Gastrocnemius medialis (tissue), 4 donors: ENCODE measurements around the gene LMO1. TPM values are rescaled to one million over a fixed set of nuclear protein-coding genes. Genes with fewer than 3 reads are reported as not detected.

Experiments used
- ATAC-seq, 2 donors: fragments of 150-250 bp; one replicate each; pipeline ENCODE4 v1.9.1; 2016
- DNase-seq, 2 donors: peaks; one replicate each; pipeline ENCODE4 v3.0.0-alpha.2; 2019
- H3K27ac ChIP-seq, 4 donors: fragments of 200-600 bp; sonication (generic); 1 replicate in 1 of 4; 2 replicates in 3 of 4; pipeline ENCODE4 v1.5.1; 2016 to 2018; ENCODE audit warnings: mild to moderate bottlenecking in 2 of 4, moderate library complexity in 1 of 4
- H3K27me3 ChIP-seq, 3 donors: fragments of 200-600 bp; sonication (generic) in 2 of 3; 1 replicate in 1 of 3; 2 replicates in 2 of 3; pipeline versions ENCODE4 v1.5.1 to v1.6.0; 2016 to 2019; ENCODE audit warnings: mild to moderate bottlenecking in 1 of 3, moderate library complexity in 1 of 3
- H3K36me3 ChIP-seq, 2 donors: fragments of 200-600 bp; sonication (generic) in 1 of 2; one replicate each; pipeline ENCODE4 v1.5.1; 2017 to 2018
- H3K4me1 ChIP-seq, 2 donors: fragments of 200-600 bp; sonication (generic) in 1 of 2; one replicate each; pipeline ENCODE4 v1.5.1; 2016 to 2017; ENCODE audit warnings: mild to moderate bottlenecking in 2 of 2
- H3K4me3 ChIP-seq, 4 donors: fragments of 200-600 bp; sonication (generic) in 3 of 4; 1 replicate in 1 of 4; 2 replicates in 3 of 4; pipeline ENCODE4 v1.5.1; 2016 to 2019; ENCODE audit warnings: mild to moderate bottlenecking in 2 of 4
- H3K9me3 ChIP-seq, 3 donors: fragments of 200-600 bp; sonication (generic) in 2 of 3; 1 replicate in 1 of 3; 2 replicates in 2 of 3; pipeline ENCODE4 v1.5.1; 2016 to 2019
- CTCF ChIP-seq, 5 experiments: fragments of 450-650 bp in 3 of 5; fragments of 200-600 bp in 2 of 5; sonication (generic) in 2 of 5; IDR thresholded peaks in 4 of 5; conservative IDR thresholded peaks in 1 of 5; 1 replicate in 4 of 5; 2 replicates in 1 of 5; pipeline ENCODE4 v1.5.1; 2016 to 2019; ENCODE audit warnings: antibody characterized with exemption in 5 of 5, mild to moderate bottlenecking in 3 of 5, moderate library complexity in 3 of 5
- POLR2A ChIP-seq, 2 donors: fragments of 450-650 bp; IDR thresholded peaks; one replicate each; pipeline ENCODE4 v1.6.1; 2017; ENCODE audit warnings: antibody characterized with exemption in 2 of 2, mild to moderate bottlenecking in 2 of 2, moderate library complexity in 2 of 2
- in situ Hi-C, 4 donors: fragments of 200-750 bp; cut with MboI; loops; one replicate each; pipeline versions ENCODE4 v1.15.0 to v1.8.0; 2017; ENCODE audit warnings: low sequenced_read_pairs in 4 of 4
- intact Hi-C: fragments of 100-400 bp; cut with DNase I; formaldehyde crosslinking; loops from one replicate; pipeline ENCODE4 v1.15.1; 2023; ENCODE audit warnings: low total_unique reads
- total RNA-seq, 4 donors: library from RNA; depleted of rRNA; stranded (reverse); fragments of >200 nt; gene quantifications; one replicate each; pipeline versions ENCODE4 v1.1.0 to v1.2.3, GENCODE V29; 2016

The LMO1 gene
- total RNA-seq, 4 donors from 2014 or later = 2.2 to 7.0 (median 2.5) TPM

GRCh38 chr11:8298801-8299786 lies 35.4 kb upstream of the LMO1 start:
- H3K9me3 ChIP-seq = no peaks in the 10 kb centered on the region
- intact Hi-C loops (no loop called here), in situ Hi-C loops (no loop called here)
- H3K4me3 ChIP-seq = no peak overlapping the region
- DNase-seq (no peak), ATAC-seq (no peak)
- H3K27me3 ChIP-seq = no peaks in the 10 kb centered on the region
- H3K4me1 ChIP-seq = no peaks in the 10 kb centered on the region
- no peak overlapping the region for H3K27ac ChIP-seq
- no peaks in the 10 kb centered on the region for H3K36me3 ChIP-seq
- TF ChIP-seq CTCF (IDR thresholded peaks at IDR 0.05 in 4 of 5, conservative IDR thresholded peaks at IDR 0.05 in 1 of 5) (no peak), POLR2A (IDR thresholded peaks at IDR 0.05) (no peak)

- no peak for DNase-seq
- no peaks in the 10 kb centered on the region for H3K9me3 ChIP-seq
Observed at GRCh38 chr11:8297781-8298440, 34.2 kb upstream of the LMO1 start.

GRCh38 chr11:8296872-8297271 lies 33.2 kb upstream of the LMO1 start:
- no peaks in the 10 kb centered on the region for H3K27me3 ChIP-seq
- no peak for ATAC-seq
- no peak for DNase-seq
- H3K4me1 ChIP-seq = no peaks in the 10 kb centered on the region
- in situ Hi-C loops (no loop called here), intact Hi-C loops (no loop called here)
- no peak overlapping the region for H3K27ac ChIP-seq
- H3K4me3 ChIP-seq = no peak overlapping the region
- no peaks in the 10 kb centered on the region for H3K36me3 ChIP-seq
- no peaks in the 10 kb centered on the region for H3K9me3 ChIP-seq
- TF ChIP-seq CTCF (IDR thresholded peaks at IDR 0.05 in 4 of 5, conservative IDR thresholded peaks at IDR 0.05 in 1 of 5) (no peak), POLR2A (IDR thresholded peaks at IDR 0.05) (no peak)

More at GRCh38 chr11:8297781-8298440, 34.2 kb upstream of the LMO1 start:
- Histone ChIP-seq H3K27me3 (no peaks in the 10 kb centered on the region), H3K27ac (no peak overlapping the region), H3K36me3 (no peaks in the 10 kb centered on the region), H3K4me3 (no peak overlapping the region), H3K4me1 (no peaks in the 10 kb centered on the region)
- no peak for ATAC-seq
- in situ Hi-C loops = no loop called here
- intact Hi-C loops = no loop called here
- TF ChIP-seq CTCF (IDR thresholded peaks at IDR 0.05 in 4 of 5, conservative IDR thresholded peaks at IDR 0.05 in 1 of 5) (no peak), POLR2A (IDR thresholded peaks at IDR 0.05) (no peak)

GRCh38 chr11:8296038-8296649 lies 32.5 kb upstream of the LMO1 start:
- H3K4me1 ChIP-seq = no peaks in the 10 kb centered on the region
- DNase-seq (no peak), ATAC-seq (no peak)
- H3K4me3 ChIP-seq = no peak overlapping the region
- in situ Hi-C loops (no loop called here), intact Hi-C loops (no loop called here)
- no peaks in the 10 kb centered on the region for H3K9me3 ChIP-seq
- no peaks in the 10 kb centered on the region for H3K27me3 ChIP-seq
- no peaks in the 10 kb centered on the region for H3K36me3 ChIP-seq
- no peak overlapping the region for H3K27ac ChIP-seq
- no peak for TF ChIP-seq POLR2A (IDR thresholded peaks at IDR 0.05)
- TF ChIP-seq CTCF (IDR thresholded peaks at IDR 0.05 in 4 of 5, conservative IDR thresholded peaks at IDR 0.05 in 1 of 5) = no peak
